T-helper 2 cell (primary cell): ENCODE data around the gene REPS1.

Experiments used
- DNase-seq, 5 experiments: peaks; one replicate each; pipeline versions ENCODE4 v3.0.0 to v3.0.0-alpha.2; 2012 to 2022

The REPS1 gene

GRCh38 chr6:138920906-138921305 is 67.1 kb downstream of the REPS1 start:
- DNase-seq = no peak

- DNase-seq = no peak
Observed at GRCh38 chr6:138914701-138915100, 73.4 kb downstream of the REPS1 start.

GRCh38 chr6:138912308-138912707 is 75.7 kb downstream of the REPS1 start:
- DNase-seq = no peak

GRCh38 chr6:138909975-138910374 is 78.1 kb downstream of the REPS1 start:
- no peak for DNase-seq

- no peak for DNase-seq
Observed at GRCh38 chr6:138909511-138909910, 78.5 kb downstream of the REPS1 start.

- peak in 1 of 5 experiments; percentile 8 for DNase-seq
Observed at GRCh38 chr6:138907167-138907566, 80.9 kb downstream of the REPS1 start.

GRCh38 chr6:138897031-138897430 is 91.0 kb downstream of the REPS1 start:
- DNase-seq = no peak

GRCh38 chr6:138896104-138896756 is 91.8 kb downstream of the REPS1 start:
- no peak for DNase-seq

- DNase-seq = no peak
Observed at GRCh38 chr6:138891255-138891986, 96.6 kb downstream of the REPS1 start.

GRCh38 chr6:138885156-138885819 is 102.8 kb downstream of the REPS1 start:
- DNase-seq = no peak

GRCh38 chr6:138882369-138883017 is 105.6 kb downstream of the REPS1 start:
- peak in 1 of 5 experiments; percentile 53 for DNase-seq

GRCh38 chr6:138873191-138873590 is 114.9 kb downstream of the REPS1 start:
- no peak for DNase-seq

GRCh38 chr6:138869398-138869797 is 118.7 kb downstream of the REPS1 start:
- no peak for DNase-seq

GRCh38 chr6:138868181-138868580 is 119.9 kb downstream of the REPS1 start:
- no peak for DNase-seq

GRCh38 chr6:138865480-138866109 is 122.5 kb downstream of the REPS1 start:
- no peak for DNase-seq

- DNase-seq = no peak
Observed at GRCh38 chr6:138864343-138864890, 123.6 kb downstream of the REPS1 start.

GRCh38 chr6:138863321-138863720 is 124.7 kb downstream of the REPS1 start:
- no peak for DNase-seq

- no peak for DNase-seq
Observed at GRCh38 chr6:138862456-138862855, 125.6 kb downstream of the REPS1 start.

- no peak for DNase-seq
Observed at GRCh38 chr6:138857775-138858174, 130.3 kb downstream of the REPS1 start.

- no peak for DNase-seq
Observed at GRCh38 chr6:138856654-138857053, 131.4 kb downstream of the REPS1 start.
